Measurements from ENCODE around the gene CCT8L2. TPM values are rescaled to one million over a fixed set of nuclear protein-coding genes. Genes with fewer than 3 reads are reported as not detected.

The CCT8L2 gene
- total and polyA plus RNA-seq, 2 of the 4 experiments (the other 2 are of a cell fraction), result not detected

DNA sequence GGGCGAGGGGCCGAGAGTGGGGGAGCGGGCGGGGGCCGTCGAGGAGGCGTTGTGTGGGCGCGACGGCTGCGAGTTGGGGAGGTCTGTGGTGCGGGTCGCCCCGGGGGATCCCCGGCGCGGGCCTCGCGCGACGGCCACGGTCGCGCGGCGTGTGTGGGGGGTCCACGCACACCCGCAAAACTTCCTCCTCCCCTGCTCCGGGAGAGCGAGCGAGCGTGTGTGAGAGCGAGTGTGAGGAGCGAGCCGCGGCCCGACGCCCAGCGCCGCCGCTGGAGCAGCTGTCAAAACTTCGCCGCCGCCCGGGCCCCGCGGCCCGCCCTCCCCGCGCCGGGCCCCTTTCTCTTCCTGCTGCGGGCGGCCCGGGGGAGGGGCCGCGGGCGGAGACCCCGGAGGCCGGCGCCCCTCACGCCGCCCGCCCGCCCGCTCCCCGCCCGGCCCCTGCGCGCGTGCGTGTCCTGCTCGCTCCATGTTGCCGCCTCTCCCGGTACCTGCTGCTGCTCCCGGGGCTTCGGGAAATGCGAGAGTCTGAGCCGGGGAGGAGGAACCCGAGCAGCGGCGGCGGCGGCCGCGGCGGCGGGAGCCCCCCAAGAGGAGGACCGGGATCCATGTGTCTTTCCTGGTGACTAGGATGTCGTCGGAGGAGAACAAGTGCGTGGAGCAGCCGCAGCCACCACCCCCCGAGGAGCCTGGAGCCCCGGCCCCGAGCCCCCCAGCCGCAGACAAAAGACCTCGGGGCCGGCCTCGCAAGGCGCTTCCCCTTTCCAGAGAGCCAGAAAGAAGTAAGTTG, 9.0 kb upstream of the CCT8L2 start:
- no peak overlapping the region for H4K8ac ChIP-seq (ENCODE audit: low read depth in 2 of 2, low read length in 2 of 2)
- no peaks in the 10 kb centered on the region for H3K4me1 ChIP-seq (ENCODE audit: control insufficient read depth, insufficient read depth, low read length)
- WGBS, 2 experiments (ENCODE audit: extremely low coverage in 2 of 2, insufficient read length in 1 of 2), result 11% methylated on average over 22 of the region's 100 CpGs; no CpG with 5 or more reads in 1 of the 2 experiments
- no peak overlapping the region for H3K9ac ChIP-seq (ENCODE audit: low read depth, low read length)
- dilution Hi-C loops (cut with HindIII; ENCODE audit: low sequenced_read_pairs, unreplicated experiment), result no loop called here
- no peaks in the 10 kb centered on the region for H4K20me1 ChIP-seq (ENCODE audit: insufficient read depth, low read length)
- H2AK5ac ChIP-seq (ENCODE audit: low read depth, low read length), result no peak overlapping the region
- no peak overlapping the region for H3K56ac ChIP-seq (ENCODE audit: extremely low read depth, insufficient read depth, low read length)
- H3K14ac ChIP-seq (replicated peaks; ENCODE audit: low read depth, low read length), result no peak overlapping the region
- H2BK15ac ChIP-seq (ENCODE audit: low read depth, low read length), result no peak overlapping the region
- H2BK20ac ChIP-seq (ENCODE audit: low read depth, low read length), result no peak overlapping the region
- in situ Hi-C loops (cut with MboI; ENCODE audit: low sequenced_read_pairs), result no loop called here
- ChIA-PET POLR2A (ENCODE audit: unreplicated experiment) (no interaction called here), CTCF (no interaction called here)
- no peaks in the 10 kb centered on the region for H3K9me1 ChIP-seq (ENCODE audit: insufficient read depth, low read length)
- no peak overlapping the region for H4K5ac ChIP-seq (ENCODE audit: low read depth, low read length)
- no peak overlapping the region for H3K4me3 ChIP-seq (ENCODE audit: insufficient read depth, low read depth, low read length)
- no peaks in the 10 kb centered on the region for H3K36me3 ChIP-seq (ENCODE audit: control insufficient read depth, insufficient read depth, low read length)
- no peak overlapping the region for H3K23ac ChIP-seq (ENCODE audit: low read depth, low read length)
- no peak overlapping the region for H2AFZ ChIP-seq (replicated peaks; ENCODE audit: low read length, poor library complexity)
- H2BK120ac ChIP-seq (ENCODE audit: low read depth, low read length), result no peak overlapping the region
- ATAC-seq (ENCODE audit: low read depth), result no peak
- no peak for DNase-seq
- no peaks in the 10 kb centered on the region for H3K79me1 ChIP-seq (ENCODE audit: low read depth in 1 of 2, low read length in 2 of 2)
- no peak overlapping the region for H2AK9ac ChIP-seq (replicated peaks; ENCODE audit: low read depth, low read length, poor library complexity)
- H3K27ac ChIP-seq (ENCODE audit: insufficient read depth, low read length), result no peak overlapping the region
- H4K91ac ChIP-seq (ENCODE audit: insufficient read depth, low read depth, low read length), result no peak overlapping the region
- BruUV-seq (replicated peaks), result no TSS peak
- H3K18ac ChIP-seq (ENCODE audit: low read depth, low read length), result no peak overlapping the region
- no peak overlapping the region for H3K4ac ChIP-seq (ENCODE audit: low read depth, low read length)
- TF ChIP-seq BHLHE40 (IDR thresholded peaks at IDR 0.05; ENCODE audit: low read depth, low read length) (no peak), MAZ (IDR thresholded peaks at IDR 0.05; ENCODE audit: borderline replicate concordance, low read depth, low read length) (no peak), CHD1 (IDR thresholded peaks at IDR 0.05; ENCODE audit: low read depth, low read length) (no peak), MAFK (IDR thresholded peaks at IDR 0.05; ENCODE audit: low read depth, low read length) (no peak), RCOR1 (IDR thresholded peaks at IDR 0.05; ENCODE audit: insufficient replicate concordance, low read length) (no peak), MXI1 (IDR thresholded peaks at IDR 0.05; ENCODE audit: borderline replicate concordance, low read depth, low read length) (no peak), NFE2L2 (IDR thresholded peaks at IDR 0.05; ENCODE audit: low read depth, low read length) (no peak), CEBPB (IDR thresholded peaks at IDR 0.05; ENCODE audit: low read depth, low read length) (no peak), FOS (IDR thresholded peaks at IDR 0.05; ENCODE audit: low read depth, low read length) (no peak), RFX5 (IDR thresholded peaks at IDR 0.05; ENCODE audit: low read depth, low read length) (no peak), RAD21 (IDR thresholded peaks at IDR 0.05; ENCODE audit: low read length) (no peak), POLR2A (IDR thresholded peaks at IDR 0.05; ENCODE audit: low read depth, low read length) (no peak), SMC3 (IDR thresholded peaks at IDR 0.05; ENCODE audit: low read depth, low read length) (no peak)
- TF ChIP-seq, protein P1, sequence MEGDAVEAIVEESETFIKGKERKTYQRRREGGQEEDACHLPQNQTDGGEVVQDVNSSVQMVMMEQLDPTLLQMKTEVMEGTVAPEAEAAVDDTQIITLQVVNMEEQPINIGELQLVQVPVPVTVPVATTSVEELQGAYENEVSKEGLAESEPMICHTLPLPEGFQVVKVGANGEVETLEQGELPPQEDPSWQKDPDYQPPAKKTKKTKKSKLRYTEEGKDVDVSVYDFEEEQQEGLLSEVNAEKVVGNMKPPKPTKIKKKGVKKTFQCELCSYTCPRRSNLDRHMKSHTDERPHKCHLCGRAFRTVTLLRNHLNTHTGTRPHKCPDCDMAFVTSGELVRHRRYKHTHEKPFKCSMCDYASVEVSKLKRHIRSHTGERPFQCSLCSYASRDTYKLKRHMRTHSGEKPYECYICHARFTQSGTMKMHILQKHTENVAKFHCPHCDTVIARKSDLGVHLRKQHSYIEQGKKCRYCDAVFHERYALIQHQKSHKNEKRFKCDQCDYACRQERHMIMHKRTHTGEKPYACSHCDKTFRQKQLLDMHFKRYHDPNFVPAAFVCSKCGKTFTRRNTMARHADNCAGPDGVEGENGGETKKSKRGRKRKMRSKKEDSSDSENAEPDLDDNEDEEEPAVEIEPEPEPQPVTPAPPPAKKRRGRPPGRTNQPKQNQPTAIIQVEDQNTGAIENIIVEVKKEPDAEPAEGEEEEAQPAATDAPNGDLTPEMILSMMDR (conservative IDR thresholded peaks at IDR 0.05; ENCODE audit: low read depth, low read length), result no peak
- TF ChIP-seq, protein P2, sequence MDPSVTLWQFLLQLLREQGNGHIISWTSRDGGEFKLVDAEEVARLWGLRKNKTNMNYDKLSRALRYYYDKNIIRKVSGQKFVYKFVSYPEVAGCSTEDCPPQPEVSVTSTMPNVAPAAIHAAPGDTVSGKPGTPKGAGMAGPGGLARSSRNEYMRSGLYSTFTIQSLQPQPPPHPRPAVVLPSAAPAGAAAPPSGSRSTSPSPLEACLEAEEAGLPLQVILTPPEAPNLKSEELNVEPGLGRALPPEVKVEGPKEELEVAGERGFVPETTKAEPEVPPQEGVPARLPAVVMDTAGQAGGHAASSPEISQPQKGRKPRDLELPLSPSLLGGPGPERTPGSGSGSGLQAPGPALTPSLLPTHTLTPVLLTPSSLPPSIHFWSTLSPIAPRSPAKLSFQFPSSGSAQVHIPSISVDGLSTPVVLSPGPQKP (IDR thresholded peaks at IDR 0.05; ENCODE audit: borderline replicate concordance, low read depth, low read length), result no peak
- TF ChIP-seq, protein P3, sequence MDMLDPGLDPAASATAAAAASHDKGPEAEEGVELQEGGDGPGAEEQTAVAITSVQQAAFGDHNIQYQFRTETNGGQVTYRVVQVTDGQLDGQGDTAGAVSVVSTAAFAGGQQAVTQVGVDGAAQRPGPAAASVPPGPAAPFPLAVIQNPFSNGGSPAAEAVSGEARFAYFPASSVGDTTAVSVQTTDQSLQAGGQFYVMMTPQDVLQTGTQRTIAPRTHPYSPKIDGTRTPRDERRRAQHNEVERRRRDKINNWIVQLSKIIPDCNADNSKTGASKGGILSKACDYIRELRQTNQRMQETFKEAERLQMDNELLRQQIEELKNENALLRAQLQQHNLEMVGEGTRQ (IDR thresholded peaks at IDR 0.05; ENCODE audit: low read depth, low read length), result no peak
- H3K27me3 ChIP-seq (ENCODE audit: control insufficient read depth, insufficient read depth, low read length), result no peaks in the 10 kb centered on the region
- no peaks in the 10 kb centered on the region for H3K9me3 ChIP-seq (ENCODE audit: control insufficient read depth, insufficient read depth, low read length)
- no peak overlapping the region for H2BK5ac ChIP-seq (ENCODE audit: low read depth, low read length, poor library complexity, severe bottlenecking)
- intact Hi-C loops (cut with micrococcal nuclease), result no loop called here
- no peak overlapping the region for H3K4me2 ChIP-seq (ENCODE audit: low read depth, low read length)
